ENCODE data around the gene ZNF629.

The ZNF629 gene

DNA sequence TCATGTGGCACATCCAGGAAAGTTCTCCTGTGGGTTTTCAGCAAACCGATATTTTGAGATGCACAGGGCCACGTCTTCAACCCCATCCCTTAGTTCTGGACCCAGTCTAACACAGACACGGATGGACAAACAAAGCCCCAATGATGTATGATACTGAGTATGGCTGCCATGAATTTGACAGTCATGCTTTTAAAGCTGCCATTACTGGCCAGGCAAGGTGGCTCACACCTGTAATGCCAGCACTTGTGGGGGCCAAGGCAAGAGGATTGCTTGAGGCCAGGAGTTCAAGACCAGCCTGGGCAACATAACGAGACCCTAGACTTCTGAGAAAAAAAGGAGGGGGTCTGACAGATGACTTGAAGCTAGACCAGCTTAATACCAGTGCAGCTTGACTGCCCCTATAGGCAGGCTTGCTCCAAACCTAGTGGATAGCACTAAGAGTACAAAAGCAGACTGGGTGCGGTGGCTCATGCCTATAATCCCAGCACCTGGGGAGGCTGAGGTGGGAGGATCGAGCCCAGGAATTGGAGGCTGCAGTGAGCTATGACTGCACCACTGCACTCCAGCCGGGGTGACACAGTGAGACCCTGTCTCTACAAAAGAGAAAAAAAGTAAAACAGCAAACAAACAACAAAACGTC, 10.8 kb upstream of the ZNF629 start:
- TF ChIP-seq, protein P1, sequence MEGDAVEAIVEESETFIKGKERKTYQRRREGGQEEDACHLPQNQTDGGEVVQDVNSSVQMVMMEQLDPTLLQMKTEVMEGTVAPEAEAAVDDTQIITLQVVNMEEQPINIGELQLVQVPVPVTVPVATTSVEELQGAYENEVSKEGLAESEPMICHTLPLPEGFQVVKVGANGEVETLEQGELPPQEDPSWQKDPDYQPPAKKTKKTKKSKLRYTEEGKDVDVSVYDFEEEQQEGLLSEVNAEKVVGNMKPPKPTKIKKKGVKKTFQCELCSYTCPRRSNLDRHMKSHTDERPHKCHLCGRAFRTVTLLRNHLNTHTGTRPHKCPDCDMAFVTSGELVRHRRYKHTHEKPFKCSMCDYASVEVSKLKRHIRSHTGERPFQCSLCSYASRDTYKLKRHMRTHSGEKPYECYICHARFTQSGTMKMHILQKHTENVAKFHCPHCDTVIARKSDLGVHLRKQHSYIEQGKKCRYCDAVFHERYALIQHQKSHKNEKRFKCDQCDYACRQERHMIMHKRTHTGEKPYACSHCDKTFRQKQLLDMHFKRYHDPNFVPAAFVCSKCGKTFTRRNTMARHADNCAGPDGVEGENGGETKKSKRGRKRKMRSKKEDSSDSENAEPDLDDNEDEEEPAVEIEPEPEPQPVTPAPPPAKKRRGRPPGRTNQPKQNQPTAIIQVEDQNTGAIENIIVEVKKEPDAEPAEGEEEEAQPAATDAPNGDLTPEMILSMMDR (IDR thresholded peaks at IDR 0.05; ENCODE audit: insufficient read depth, low read depth, low read length, missing control alignments), result no peak
- DNase-seq (ENCODE audit: low read depth), result no peak
- H3K4me3 ChIP-seq (ENCODE audit: low read depth, low read length), result no peak overlapping the region

DNA sequence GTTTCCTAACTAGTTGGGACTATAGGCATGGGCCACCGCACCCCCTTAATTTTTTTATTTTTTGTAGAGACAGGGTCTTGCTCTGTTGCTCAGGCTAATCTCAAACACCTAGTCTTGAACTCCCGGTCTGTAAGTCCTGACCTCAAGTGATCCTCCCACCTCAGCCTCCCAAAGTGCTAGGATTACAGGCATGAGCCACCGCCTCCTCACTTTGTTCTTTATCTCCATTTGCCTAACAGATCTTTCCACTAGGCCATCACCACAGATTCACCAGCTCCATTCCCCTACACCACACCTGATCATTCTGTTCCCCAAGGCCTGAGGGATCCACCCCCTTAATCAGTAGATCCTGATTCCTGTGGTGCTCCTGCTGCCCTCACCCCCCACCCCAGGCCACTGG, 7.6 kb upstream of the ZNF629 start:
- no peak for DNase-seq (ENCODE audit: low read depth)
- no peak overlapping the region for H3K4me3 ChIP-seq (ENCODE audit: low read depth, low read length)
- TF ChIP-seq, protein P1 (IDR thresholded peaks at IDR 0.05; ENCODE audit: insufficient read depth, low read depth, low read length, missing control alignments), result no peak

DNA sequence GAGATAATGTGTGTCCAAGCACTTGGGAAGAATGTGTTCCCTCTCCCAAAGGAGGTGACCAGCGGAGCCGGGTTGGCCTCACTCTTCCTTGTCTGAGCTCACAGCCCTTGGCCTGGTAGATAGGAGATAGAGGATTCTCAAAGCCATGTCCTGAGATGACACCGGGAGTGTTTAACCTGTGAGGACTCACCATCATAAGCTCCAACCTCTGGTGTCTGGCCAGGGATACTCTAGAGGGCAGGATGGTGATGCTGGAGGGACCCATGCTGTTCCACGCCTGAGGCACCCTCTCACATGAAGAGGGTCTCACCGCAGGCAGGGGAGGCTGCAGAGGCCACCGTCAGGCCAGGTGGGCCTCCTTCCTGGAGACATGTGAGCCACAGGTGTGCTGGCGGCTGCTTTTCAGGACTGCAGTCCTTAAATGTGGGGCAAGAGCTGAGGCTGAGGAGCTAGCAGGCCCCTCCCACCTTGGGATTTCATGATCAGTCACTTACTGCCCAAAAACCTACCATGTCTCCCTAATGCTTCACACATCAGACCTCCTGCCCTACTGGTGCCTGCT, 6.6 kb upstream of the ZNF629 start:
- no peak overlapping the region for H3K4me3 ChIP-seq (ENCODE audit: low read depth, low read length)
- TF ChIP-seq, protein P1 (IDR thresholded peaks at IDR 0.05; ENCODE audit: insufficient read depth, low read depth, low read length, missing control alignments), result no peak
- DNase-seq (ENCODE audit: low read depth), result no peak

DNA sequence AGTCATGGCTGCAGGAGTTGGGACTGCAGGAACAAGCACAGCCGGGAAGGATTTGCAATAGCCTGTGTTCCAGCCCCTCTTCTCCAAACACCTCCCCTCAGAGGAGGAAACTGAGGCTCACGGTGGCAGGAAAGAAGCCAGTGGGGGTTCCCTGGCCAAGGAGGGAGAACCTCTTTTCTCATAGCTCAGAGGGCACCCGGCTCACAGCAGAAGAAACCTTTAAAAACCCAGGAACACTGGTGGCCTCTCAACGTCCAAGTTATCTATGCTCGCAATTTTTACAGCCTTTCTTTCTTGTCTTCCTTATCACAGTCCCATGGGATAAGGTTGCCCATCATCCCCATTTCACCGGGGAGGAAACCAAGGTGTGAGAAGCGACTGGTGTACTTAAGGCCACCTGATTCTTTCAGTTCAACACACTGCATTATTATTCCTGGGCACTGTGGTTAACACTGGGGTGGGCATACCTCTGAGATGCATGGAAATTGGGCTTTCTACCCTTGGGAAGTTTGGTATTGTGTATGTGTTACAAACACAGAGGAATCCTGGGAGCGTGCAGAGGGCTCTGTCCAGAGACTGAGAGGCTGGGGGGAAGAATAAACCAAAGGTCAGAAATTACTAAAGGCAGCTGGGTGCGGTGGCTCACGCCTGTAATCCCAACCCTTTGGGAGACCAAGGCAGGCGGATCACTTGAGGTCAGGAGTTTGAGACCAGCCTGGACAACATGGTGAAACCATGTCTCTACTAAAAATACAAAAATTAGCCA, 791 bp upstream of the ZNF629 start:
- DNase-seq (ENCODE audit: low read depth), result no peak
- peak overlapping the region; percentile 60 for H3K4me3 ChIP-seq (ENCODE audit: low read depth, low read length)
- TF ChIP-seq, protein P1 (IDR thresholded peaks at IDR 0.05; ENCODE audit: insufficient read depth, low read depth, low read length, missing control alignments), result no peak

DNA sequence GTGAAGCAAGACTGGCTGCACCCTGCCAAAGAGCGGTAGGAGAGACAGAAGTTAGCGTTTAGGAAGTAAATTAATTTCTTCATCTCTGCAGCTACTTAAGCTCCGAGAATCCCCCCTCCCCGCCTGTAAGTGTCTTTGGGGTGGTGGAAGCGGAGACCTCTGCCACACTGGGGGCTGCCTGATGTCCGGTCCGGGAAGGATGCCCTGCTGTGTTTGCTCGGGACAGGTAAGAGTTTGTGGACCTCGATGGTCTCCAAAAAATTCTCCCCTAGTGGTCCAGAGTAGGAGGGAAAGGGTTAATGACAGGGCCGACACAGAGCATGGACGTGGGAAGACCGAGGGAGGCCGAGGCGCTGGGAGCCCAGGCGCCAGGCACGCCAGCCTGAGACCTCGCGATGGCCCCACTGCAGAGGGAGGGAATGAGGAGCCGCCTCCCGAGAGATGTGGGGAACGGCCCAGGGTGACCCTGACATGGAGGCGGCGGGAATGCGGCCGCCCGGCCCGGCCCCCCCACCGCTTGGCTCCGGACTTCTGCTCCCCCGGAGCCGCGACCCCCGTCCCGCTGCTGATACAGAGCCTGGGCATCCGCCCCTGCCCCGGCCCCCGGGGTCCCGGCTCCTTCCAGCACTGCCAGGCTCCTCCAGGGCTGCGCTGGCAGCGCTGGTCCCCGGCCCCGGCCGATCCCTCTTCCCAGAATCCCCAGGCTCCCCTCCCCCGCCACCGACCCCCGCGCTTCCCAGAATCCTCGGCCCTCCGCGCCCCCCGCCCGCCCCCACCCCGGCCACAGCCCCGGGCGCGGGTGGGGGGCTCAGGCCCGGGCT, 680 bp downstream of the ZNF629 start:
- no peak for DNase-seq (ENCODE audit: low read depth)
- peak overlapping the region; percentile 60 for H3K4me3 ChIP-seq (ENCODE audit: low read depth, low read length)
- TF ChIP-seq, protein P1 (IDR thresholded peaks at IDR 0.05; ENCODE audit: insufficient read depth, low read depth, low read length, missing control alignments), result no peak

DNA sequence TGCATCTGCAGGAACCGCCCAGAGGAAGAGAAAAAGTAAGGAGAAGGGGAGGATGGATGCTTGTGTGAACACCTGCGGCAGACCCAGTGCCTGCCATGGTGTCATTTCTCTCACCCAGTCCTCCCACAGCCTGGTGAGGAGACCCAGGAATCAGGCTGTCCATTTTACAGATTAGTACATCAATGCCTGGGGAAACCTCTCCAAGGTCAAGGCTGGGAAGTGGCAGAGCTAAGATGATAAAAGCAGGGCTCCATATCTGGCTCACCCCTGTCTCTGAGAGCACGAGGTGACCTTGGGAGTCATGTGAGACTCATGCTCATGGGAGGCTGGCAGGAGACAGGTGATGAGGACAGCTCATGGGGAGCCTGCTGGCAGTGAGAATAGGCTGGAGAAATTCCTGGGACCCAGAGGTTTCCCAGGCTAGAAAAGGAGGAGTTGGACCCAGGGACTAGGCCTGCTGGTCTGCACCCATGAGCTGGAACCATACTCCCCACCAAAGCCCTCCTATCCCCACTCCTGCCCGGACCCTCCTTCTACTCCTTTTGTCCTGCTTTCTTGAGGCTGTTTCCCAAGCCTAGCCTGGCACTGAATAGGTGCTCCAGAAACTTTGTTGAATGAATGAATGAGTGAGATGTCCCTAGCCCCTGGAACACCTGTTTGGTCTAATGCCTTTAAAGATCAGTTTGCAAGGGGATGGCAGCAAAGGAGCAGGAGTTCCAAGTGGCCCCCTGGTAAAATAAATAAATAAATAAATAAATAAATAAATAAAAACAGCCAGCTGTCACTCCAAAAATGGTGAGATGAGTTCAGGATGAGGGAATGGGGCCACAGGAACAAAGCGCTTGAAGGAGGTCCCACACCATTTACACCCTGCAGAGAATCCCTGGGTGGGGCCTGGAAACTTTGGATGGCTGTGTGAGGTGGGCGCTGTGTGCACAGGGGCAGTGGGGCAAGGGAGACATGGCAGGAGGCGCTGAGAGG, 1.6 kb downstream of the ZNF629 start:
- TF ChIP-seq, protein P1 (IDR thresholded peaks at IDR 0.05; ENCODE audit: insufficient read depth, low read depth, low read length, missing control alignments), result no peak
- DNase-seq (ENCODE audit: low read depth), result no peak
- H3K4me3 ChIP-seq (ENCODE audit: low read depth, low read length), result no peak overlapping the region
